NCI-H345 treated with DMSO at 0.1 percent for 48 hours (cell line): ENCODE data around the gene INCA1.

Experiments
- DNase-seq: peaks from one replicate; lab custom pipeline; 2025; ENCODE audit not compliant: unreplicated experiment; lab: John Stamatoyannopoulos, UW

The INCA1 gene

DNA sequence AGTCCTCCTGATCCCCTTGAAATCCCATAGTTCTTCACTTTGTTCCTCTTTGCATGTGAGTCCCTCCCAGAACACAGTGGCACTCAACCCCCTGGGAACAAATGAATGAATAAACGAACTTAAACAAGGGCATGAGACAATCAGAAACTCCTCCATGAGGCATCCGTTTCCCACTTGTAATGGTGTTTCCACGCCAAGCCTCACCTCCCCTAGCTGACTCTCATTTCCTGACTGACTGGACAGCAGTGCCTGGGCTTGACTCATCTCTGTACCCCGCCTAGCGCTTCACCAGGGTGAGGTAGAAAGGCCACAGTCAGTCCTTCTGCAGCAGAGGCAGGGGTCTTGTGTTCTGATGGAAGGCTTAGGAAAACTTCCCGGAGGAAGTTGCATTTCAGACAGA lies 14.6 kb upstream of the INCA1 start:
- DNase-seq, result no peak

DNA sequence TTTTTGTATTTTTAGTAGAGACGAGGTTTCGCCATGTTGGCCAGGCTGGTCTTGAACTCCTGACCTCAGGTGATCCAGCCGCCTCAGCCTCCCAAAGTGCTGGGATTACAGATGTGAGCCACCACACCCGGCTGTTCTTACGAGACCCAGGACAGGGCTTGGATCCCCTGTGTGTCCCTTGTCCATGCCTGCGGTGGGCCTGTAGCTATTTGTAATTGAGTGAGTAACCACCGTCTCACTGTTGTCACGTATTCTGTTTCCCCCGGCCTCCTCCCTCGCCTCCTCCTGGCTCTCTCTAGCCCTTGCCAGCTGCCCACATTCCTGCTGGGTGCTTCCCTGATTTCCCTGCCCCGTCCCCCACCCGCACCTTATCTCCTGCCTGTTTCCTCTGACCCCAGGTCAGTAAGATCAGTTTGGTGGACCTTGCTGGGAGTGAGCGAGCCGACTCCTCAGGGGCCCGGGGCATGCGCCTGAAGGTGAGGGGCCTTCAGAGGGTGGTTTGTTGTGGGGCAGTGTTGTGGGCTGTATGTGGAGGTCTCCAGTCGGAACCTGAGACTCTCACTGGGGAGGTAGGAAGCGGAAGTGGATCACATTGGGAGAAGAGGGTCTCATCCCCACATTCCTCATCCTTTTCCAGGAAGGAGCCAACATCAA lies 6.0 kb upstream of the INCA1 start:
- DNase-seq, result no peak

DNA sequence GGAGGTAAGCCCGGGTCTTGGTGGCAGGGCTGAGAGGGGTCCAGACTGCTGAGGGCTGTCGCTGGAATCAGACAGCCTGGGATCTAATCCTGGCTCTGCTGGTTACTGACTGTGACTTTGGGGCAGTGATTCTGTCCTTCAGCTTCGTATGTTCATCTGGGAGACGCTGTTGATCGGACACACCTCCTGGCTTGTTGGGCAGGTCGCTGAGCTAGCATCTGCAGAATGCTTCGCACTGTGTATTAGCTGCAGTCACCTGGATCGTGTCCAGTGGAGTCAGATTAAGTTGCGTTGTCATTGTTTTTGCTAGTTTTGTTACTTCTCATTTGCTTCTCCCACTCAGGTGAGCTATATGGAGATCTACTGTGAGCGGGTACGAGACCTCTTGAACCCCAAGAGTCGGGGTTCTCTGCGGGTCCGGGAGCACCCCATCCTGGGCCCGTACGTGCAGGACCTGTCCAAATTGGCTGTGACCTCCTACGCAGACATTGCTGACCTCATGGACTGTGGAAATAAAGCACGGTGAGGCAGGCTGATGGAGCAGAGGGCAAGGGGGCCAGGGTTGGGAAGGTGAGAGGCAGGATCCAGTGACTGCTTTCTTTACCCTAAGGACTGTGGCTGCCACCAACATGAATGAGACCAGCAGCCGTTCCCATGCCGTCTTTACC lies 4.9 kb upstream of the INCA1 start:
- no peak for DNase-seq

DNA sequence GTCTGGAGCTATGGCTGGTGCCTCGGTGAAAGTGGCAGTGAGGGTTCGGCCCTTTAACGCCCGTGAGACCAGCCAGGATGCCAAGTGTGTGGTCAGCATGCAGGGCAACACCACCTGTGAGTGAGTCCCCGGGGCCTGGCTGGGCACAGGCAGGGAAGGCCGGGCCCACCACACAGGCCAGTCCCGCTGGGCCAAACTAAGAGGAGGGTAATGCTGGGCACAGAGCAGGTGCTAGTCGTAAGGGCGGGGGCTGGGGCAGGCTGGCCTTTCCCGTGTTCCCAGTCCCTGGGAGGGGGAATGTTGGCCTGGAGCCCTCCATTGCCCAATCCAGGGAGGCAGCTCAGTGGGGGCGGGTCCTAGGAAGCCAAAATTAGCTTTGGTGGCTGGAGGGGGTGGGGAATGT lies 2.9 kb upstream of the INCA1 start:
- no peak for DNase-seq

DNA sequence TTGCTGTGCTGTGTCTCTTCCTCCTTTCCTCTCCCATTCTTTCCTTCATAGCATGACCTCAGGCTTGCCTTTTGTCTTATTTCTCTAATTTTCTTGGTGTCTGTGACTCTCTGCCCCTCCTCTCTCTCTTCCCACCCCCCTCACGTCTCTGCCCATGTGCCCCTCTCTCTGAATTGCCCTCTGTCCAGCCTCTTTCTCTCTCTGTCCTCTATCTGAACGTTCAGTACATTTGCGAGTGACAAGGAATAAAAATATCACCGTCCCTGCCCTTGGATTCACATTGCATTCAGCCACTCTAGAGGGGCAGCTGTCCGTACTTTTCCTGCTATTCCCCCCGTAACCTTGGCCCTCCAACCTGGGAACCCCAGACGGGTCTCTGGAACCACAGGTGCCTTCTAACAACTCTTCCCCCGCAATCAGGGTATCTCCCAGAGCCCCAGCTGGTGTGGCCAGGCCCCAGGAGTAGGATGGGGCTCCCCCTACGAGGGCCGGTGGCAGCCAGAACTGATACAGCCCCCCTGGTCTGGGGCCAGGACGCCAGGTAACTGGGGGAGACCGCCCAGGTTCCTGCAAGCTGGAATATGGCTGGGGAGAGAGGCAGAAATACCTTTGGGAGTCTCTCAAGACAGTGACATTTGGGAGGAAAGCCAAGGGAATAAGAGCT lies 2.2 kb upstream of the INCA1 start:
- DNase-seq, result no peak

DNA sequence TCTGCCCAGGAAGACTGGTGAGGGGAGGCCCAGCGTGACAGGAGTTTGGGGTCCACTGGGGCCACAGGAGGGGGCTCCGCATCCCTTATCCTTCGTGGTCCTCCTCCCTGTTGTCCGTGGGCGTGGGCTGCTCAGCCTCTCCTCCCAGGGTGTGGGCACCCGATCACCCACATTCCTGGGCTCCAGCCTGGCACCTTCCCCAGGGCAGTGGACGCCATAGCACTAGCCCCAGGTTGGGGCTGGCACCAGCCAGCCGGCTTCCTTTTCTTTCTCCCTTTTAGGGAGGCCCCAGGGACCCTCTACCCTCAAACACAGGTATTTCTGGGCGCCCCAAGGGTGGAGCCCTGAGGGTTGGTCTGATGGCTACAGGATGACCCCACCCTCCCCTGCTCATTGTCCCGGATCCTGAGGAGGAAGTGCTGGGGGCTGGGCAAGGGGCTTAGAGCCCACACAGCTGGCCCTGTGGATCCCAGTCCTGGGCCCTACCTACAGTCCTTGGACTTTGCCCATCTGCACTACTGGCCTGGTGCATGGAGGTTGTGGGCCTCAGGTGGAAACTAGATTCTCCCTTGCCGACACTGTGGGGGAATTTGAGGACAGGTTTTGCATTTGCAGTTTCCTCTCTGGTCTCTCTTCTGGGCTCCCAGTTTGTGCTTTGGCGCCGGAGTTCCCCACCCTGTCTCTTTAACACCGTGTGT lies 1.6 kb upstream of the INCA1 start:
- DNase-seq, result no peak

DNA sequence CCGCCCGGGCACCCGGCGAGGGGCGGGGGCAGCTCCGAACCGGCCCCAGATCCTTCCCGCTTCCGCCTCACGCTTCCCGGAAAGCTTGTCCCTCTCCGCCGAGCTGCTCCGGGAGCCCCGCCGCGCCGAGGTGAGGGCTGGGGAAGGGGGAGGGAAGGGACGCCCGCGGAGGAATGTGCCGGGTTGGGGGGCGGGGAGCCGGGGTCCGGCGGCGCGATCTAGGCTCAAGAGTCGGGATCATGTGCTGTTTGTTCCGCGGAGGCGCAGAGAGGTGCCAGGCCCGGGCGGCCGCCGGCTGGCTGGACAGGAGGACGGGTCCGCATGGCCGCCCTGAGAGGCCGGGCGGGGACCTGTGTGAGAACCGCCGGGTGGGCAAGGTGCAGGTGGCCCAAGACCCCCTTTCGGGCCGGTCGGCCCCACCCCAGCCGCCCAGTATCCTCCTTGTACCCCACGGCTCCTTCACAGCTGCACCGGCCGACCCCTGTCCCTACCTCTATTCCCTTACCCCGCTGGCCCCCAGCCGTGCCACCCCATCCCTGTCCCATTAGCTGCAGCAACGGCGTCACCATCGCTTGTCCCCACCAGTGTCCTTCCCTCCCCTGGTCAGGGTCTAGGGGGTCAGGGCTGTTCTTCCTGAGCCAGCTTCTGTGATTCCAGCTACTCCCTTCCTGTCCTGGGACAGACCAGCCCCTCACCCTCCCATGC lies 857 bp upstream of the INCA1 start:
- no peak for DNase-seq

DNA sequence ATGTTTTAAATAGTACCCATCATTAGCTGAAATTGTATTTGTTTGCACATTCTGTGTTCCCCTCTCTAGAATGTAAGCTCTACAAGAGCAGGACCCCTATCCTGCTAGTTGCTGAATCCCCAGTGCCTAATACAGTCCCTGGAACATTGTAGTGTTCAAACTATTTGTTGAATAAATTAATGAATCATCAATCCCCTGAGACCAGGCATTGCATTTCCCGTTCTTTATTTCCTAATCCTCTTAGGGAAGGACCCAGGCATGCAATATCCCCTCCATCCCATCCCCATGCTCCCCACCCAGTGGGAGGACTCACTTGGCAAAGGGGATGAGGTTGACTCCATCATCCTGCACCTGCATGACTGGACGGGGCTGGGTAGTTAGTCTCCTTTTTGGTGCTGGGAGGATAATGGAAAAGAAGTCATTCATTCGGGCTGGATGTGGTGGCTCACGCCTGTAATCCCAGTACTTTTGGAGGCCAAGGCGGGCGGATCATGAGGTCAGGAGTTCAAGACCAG lies 3.2 kb downstream of the INCA1 start:
- DNase-seq, result no peak

DNA sequence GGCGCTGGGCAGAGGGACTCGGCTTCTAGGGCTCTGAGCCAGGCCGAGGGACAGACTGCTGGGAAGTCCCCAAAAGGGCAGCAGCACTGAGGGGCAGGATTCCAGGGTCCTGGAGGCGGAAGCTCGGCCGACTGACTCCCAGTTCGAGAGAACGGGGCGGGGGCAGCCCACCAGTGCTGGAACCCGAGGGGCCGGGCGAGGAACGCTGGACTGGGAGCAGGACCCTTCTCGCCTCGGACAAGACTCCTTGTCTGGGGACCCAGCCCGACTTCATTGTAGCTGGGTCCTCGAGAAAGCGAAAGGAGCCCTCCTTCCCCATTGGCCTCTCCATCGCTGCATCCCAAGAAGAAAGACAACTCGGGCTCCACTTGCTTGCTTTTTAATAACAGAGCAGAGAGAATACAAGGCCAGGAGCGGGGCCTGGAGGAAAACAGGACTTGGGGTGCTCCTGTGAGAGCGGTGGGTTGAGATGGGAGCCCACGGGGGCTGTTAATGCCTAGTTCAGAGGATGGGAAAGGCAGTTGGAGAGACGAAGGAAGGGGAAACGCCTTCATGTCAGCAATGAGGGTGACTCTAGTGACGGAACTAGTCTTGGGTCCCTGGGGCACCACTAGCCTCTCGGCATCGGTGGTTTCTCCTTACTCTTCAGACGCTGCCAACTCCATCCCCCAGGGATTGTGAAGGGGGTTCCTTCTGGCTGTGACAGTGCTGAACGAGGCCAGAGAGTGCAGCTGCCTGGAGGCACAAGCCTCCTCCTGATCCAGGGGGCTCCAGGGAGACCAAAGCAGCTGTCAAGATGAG lies 9.4 kb downstream of the INCA1 start:
- no peak for DNase-seq

DNA sequence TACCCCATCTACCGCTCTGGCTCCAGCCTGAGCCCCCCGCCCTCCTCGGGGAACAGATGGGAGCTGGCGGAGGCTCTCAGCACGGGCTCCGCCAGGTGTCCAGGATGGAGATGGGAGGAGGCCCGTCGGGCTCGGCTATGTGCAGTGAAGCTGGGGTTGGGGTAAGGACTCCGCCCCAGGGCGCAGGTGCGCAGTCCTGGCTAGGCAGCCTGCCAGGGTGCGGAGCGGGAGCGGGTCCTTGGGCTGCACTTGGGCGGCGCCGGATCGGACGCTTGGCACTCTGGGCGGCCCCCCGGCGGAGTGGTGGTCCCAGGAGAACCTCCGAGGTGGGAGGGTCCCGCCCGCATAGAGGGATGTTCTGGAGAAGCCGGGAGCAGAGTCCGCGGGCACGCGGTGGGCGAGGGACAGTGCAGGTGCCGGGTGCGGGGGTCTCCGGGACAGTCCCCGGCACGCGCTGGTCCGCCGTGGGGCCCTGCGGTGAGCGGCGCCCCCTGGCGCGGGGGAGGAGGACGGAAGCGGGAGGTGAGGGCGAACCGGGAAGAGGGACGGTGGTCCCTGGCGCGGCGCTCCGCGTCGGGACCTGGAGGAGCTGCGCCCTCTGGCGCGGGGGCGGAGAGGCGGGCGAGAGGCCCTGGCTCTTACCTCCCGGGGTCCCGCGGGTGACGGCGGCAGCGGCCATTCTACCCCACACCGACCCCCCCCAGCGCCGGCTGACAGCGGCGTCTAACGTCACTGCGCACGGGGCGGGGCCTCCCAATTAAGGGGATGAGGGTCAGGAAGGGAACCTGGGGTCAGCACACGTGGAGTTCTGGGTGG lies 10.2 kb downstream of the INCA1 start, which contains the start of gene CAMTA2:
Gene CAMTA2, minus strand, starts transcription at position 725 of the 816 bp plus-strand sequence. CDS start 1,453 bp downstream, outside the sequence.
- peak; percentile 35 for DNase-seq

DNA sequence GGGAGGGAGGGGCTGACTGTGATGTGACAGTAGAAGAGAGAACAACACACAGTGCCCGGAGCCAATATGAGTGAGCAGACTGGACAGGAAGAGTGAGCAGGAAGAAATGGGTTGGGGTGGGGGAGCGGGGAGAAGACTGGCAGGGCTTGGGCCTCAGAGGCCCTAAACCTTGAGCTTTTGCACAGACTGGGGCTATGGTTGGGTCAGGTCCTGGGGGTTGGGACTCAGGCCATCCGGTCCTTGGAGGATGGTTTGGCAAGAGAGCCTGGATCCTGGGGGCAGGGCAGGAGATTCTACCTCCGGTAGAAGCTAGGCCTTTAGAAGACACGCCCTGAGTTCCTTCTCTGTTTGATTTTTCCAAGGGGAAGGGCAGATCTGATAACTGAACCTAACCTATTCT lies 10.9 kb downstream of the INCA1 start:
- no peak for DNase-seq

DNA sequence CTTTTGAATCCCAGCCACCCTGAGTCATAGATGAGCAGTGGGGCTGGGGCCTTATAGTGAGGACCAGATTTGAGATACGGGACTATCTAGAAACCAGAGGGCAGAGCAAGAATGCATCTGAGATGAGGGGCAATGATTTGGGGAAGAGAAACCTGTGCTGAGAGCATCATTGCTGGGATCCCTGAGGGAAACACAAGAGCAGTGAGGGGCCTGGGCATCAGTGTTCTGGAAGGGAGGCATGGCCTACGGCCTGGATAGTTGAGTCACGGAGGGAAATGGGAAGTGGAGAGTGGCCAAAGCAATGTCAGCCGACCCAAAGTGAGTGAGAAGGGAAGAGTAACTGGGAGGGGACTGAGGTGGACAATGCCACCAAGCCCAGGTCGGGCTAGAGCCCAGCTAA lies 15.0 kb downstream of the INCA1 start:
- DNase-seq, result no peak

DNA sequence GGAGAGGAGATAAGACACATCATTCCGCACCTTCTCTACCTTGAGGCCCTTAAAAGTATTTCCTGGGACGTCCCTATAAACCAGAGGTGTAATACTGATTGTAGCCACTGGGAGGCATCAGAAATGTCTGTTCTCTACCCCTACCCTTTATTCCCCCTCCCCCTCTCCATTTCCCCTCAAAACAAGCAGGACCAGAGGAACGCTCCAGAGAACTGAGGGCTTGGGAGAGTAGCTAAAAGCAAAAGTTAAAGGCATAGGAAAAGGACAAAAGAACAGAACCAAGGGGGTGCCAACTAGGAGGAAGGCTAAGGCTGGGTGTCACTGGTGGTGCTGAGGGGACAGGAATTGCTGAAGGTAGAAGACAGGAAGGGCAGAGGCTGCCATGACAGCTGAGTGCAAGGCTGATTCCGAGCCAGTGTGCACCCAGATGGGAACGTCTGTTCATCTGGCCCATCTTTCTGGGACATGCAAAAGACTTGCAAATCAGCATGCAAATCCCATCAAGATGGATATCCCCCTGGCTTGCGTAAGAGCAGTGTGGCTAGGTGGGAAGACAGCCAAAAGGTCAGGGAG lies 16.6 kb downstream of the INCA1 start:
- DNase-seq, result no peak

DNA sequence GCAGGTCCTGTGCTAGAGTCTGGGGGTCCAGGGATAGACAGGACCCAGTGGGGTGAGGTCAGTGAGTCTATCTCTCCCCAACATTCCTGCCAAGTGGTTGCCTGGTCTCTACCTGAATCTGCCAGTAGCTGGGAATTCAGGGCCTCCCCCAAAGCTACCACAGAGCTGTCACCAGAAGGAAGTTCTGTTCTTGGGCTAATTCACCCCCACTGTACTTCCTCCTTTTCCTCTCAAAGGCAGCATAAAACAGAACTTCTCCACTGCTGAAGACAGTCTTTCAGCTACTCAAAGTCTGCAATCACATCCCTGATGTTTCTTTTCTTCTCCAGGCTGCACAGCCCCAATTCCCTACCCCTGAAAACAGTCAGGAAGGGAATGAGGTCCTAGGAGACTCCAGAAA lies 18.6 kb downstream of the INCA1 start:
- no peak for DNase-seq

DNA sequence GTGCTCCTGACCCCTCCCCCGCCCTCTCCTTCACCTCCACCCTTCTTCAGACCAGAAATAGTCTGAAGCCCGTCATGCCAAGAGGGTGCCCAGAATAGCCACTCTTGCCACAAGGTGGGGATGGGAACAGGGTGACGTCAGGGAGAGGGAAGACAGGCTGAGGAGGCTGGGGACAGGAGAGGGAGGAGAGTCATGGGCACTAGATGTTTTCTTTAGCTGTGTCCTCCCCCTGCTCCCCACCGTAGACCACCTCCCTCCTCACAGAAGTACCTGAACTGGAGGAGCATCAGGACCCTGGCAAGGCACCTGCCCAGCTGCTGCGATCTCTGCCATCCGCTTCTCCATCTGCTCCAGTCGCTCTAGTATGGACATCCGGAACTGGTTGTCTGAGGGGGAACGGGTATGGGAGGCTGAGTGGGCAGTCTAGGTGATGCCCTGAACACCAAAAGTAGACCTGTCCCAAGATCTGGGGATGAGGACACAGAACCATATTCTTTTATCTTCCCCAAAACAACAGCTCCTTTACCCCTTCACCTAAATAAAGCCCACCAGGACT lies 23.1 kb downstream of the INCA1 start:
- DNase-seq, result no peak

DNA sequence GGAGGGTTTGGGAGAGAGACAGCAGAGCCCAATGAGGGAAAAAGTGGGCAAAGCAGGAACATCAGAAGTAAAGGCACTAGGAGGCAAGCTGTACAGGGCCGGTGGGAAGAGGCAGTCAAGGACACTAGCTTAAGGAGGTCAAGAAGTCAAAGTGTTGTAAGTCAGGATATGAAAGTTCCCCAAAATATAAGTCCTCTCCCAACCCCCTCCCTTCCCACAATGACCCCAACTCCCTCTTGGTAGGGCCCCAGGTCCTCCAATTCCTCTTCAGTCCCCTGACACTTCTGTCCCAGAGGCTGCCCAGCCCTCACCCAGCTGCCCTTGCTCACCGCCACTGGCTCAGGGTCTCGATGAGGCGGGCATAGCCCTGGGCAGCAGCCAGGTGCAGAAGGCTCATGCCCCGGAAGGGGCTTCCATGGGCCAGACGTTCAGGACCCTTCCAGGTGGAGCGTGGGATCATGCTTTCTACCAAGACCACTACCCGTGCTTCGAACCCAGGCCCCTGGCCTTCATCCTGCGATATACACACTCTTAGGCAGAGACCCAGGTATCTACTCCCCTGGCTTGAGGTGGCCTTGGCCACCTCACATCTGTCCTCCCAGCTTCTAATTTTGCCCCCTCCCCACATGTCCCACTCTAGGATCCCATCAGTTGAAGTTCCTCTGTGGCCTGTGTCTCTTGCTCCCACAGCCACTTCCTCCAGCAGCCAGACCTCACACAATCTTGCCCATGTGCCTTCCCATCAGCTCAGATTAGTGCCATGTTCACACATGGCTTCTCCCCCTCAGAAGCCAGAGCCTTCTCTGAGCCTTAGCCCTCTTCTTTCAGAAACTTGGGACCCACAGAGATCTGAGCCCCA lies 23.8 kb downstream of the INCA1 start:
- no peak for DNase-seq

DNA sequence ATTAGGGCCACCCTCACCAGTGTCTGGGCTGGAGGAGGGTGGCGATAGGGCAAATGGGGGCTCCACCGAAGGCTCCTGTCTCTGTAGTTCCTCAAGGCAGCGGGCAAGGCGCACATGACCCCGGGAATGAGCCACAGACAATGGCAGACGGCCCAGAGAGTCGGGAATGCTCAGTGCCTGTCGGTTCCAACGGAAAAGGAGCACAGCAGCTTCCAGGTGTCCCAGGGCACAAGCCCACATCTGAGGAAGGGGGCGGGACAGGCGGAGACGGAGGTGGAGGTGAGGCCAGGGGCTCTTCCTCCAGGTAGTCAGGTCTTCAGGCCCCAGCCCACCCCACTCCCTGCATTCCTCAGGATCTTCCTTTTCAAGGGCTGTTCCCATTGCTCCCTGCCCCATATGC lies 24.6 kb downstream of the INCA1 start:
- no peak for DNase-seq

DNA sequence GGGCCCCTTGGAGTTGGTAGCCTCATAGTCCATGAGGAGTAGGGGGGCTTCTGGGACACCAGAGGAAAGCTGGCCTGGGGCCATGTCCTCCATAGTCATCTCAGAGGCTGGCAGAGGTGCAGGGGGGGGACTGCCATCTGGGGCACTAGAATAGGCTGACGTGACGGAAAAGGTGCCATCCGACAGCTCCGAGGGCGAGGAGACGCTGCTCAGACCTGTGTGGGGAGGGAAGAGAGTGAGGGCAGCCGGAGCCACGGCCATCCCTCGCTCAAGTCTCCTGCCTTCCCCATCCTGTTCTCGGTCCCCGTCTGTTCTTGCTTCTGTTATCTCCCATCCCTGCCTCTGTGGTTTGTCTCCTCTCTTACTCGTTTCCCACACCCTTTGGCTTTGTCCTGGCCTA lies 25.0 kb downstream of the INCA1 start:
- DNase-seq, result no peak
